ENCODE measurements around the gene MAGI3. TPM values are rescaled to one million over a fixed set of nuclear protein-coding genes. Genes with fewer than 3 reads are reported as not detected.

Gene MAGI3
- total and polyA plus RNA-seq, 2 donors (not counting 1 experiment from before 2014, with no cell fraction given): 0.30 to 0.67 TPM

GRCh38 chr1:113423826-113424225, 33.5 kb downstream of the MAGI3 start:
- no peaks in the 10 kb centered on the region for H3K79me2 ChIP-seq (ENCODE audit: control insufficient read depth, insufficient read depth, low read length)
- H3K4me1 ChIP-seq (ENCODE audit: control insufficient read depth in 2 of 2, insufficient read depth in 2 of 2, low read length in 2 of 2): no peaks in the 10 kb centered on the region
- no peak overlapping the region for H3K9ac ChIP-seq (ENCODE audit: low read length)
- Mint-ChIP-seq H3K4me1 (no peaks in the 10 kb centered on the region), H3K4me3 (no peak overlapping the region), H3K9me3 (ENCODE audit: insufficient read depth) (peaks cover 6% of the 10 kb centered on the region), H3K27me3 (peaks cover 6% of the 10 kb centered on the region), H3K27ac (no peak overlapping the region)
- H3K4me3 ChIP-seq (ENCODE audit: control extremely low read depth in 1 of 5, extremely low read depth in 1 of 5, insufficient read depth in 1 of 5, low read depth in 2 of 5, low read length in 4 of 5): no peak overlapping the region
- no peaks in the 10 kb centered on the region for H4K20me1 ChIP-seq (ENCODE audit: control insufficient read depth, insufficient read depth, low read length, poor library complexity, severe bottlenecking)
- no peak for ATAC-seq (ENCODE audit: low read depth)
- H3K27ac ChIP-seq (ENCODE audit: low read length in 2 of 2): no peak overlapping the region
- WGBS (ENCODE audit: insufficient coverage): 92% methylated on average over 11 of the region's 14 CpGs
- H2AFZ ChIP-seq (ENCODE audit: insufficient read depth, low read depth, low read length, poor library complexity, severe bottlenecking): no peak overlapping the region
- intact Hi-C loops (cut with micrococcal nuclease): no loop called here
- no peak for DNase-seq
- POLR2A ChIA-PET: no interaction called here
- CTCF ChIA-PET: no interaction called here
- H3K9me3 ChIP-seq (ENCODE audit: control extremely low read depth in 1 of 3, control insufficient read depth in 2 of 3, insufficient read depth in 1 of 3, low read length in 2 of 3): peaks cover 0 to 18% (median 0%) of the 10 kb centered on the region in 3 donors
- peaks cover 0 to 4% (median 0%) of the 10 kb centered on the region in 4 experiments for H3K27me3 ChIP-seq (replicated peaks in 1 of 4; ENCODE audit: control extremely low read depth in 1 of 4, control insufficient read depth in 3 of 4, insufficient read depth in 4 of 4, low read length in 3 of 4)
- TF ChIP-seq CTCF (IDR thresholded peaks at IDR 0.05): no peak
- TF ChIP-seq EZH2 (IDR thresholded peaks at IDR 0.05; ENCODE audit: borderline replicate concordance, insufficient read depth, low read depth, low read length, poor library complexity, severe bottlenecking): no peak
- no peaks in the 10 kb centered on the region for H3K36me3 ChIP-seq (replicated peaks in 1 of 2; ENCODE audit: control extremely low read depth in 1 of 2, control insufficient read depth in 1 of 2, extremely low read depth in 1 of 2, insufficient read depth in 2 of 2, low read length in 1 of 2)
- H3K4me2 ChIP-seq (replicated peaks; ENCODE audit: low read depth, low read length, poor library complexity, severe bottlenecking): no peak overlapping the region

GRCh38 chr1:113429461-113430153, 39.3 kb downstream of the MAGI3 start:
- ATAC-seq (ENCODE audit: low read depth): no peak
- H3K79me2 ChIP-seq (ENCODE audit: control insufficient read depth, insufficient read depth, low read length): no peaks in the 10 kb centered on the region
- no peaks in the 10 kb centered on the region for H3K4me1 ChIP-seq (ENCODE audit: control insufficient read depth in 2 of 2, insufficient read depth in 2 of 2, low read length in 2 of 2)
- 73% methylated on average over 3 of the region's 3 CpGs for WGBS (ENCODE audit: insufficient coverage)
- no peaks in the 10 kb centered on the region for H3K27me3 ChIP-seq (replicated peaks in 1 of 4; ENCODE audit: control extremely low read depth in 1 of 4, control insufficient read depth in 3 of 4, insufficient read depth in 4 of 4, low read length in 3 of 4)
- Mint-ChIP-seq H3K27me3 (no peaks in the 10 kb centered on the region), H3K4me1 (no peaks in the 10 kb centered on the region), H3K4me3 (no peak overlapping the region), H3K27ac (no peak overlapping the region), H3K9me3 (ENCODE audit: insufficient read depth) (peaks cover 5% of the 10 kb centered on the region)
- H3K9me3 ChIP-seq (ENCODE audit: control extremely low read depth in 1 of 3, control insufficient read depth in 2 of 3, insufficient read depth in 1 of 3, low read length in 2 of 3): no peaks in the 10 kb centered on the region
- CTCF ChIA-PET: no interaction called here
- no peak overlapping the region for H3K4me2 ChIP-seq (replicated peaks; ENCODE audit: low read depth, low read length, poor library complexity, severe bottlenecking)
- no peak for TF ChIP-seq CTCF (IDR thresholded peaks at IDR 0.05)
- no peak for TF ChIP-seq EZH2 (IDR thresholded peaks at IDR 0.05; ENCODE audit: borderline replicate concordance, insufficient read depth, low read depth, low read length, poor library complexity, severe bottlenecking)
- no peak for DNase-seq
- H3K9ac ChIP-seq (ENCODE audit: low read length): no peak overlapping the region
- no peaks in the 10 kb centered on the region for H4K20me1 ChIP-seq (ENCODE audit: control insufficient read depth, insufficient read depth, low read length, poor library complexity, severe bottlenecking)
- POLR2A ChIA-PET: no interaction called here
- H2AFZ ChIP-seq (ENCODE audit: insufficient read depth, low read depth, low read length, poor library complexity, severe bottlenecking): no peak overlapping the region
- H3K27ac ChIP-seq (ENCODE audit: low read length in 2 of 2): no peak overlapping the region
- no peaks in the 10 kb centered on the region for H3K36me3 ChIP-seq (replicated peaks in 1 of 2; ENCODE audit: control extremely low read depth in 1 of 2, control insufficient read depth in 1 of 2, extremely low read depth in 1 of 2, insufficient read depth in 2 of 2, low read length in 1 of 2)
- no peak overlapping the region for H3K4me3 ChIP-seq (ENCODE audit: control extremely low read depth in 1 of 5, extremely low read depth in 1 of 5, insufficient read depth in 1 of 5, low read depth in 2 of 5, low read length in 4 of 5)
- intact Hi-C loops (cut with micrococcal nuclease): no loop called here

Measured in B cell (primary cell).